Panc1 (cell line): Measurements from ENCODE around the gene CACNA1B. TPM values are rescaled to one million over a fixed set of nuclear protein-coding genes. Genes with fewer than 3 reads are reported as not detected.

Experiments used
- ATAC-seq: fragments of 200-7000 bp; cut with Tn5 transposase; 2 replicates; pipeline ENCODE4 v1.9.1; 2020; ENCODE audit warnings: mild to moderate bottlenecking, moderate library complexity
- BruUV-seq: library from RNA; stranded (reverse); fragments of 400-500 nt; replicated peaks from 2 replicates; lab custom pipeline; 2021; lab: Mats Ljungman, UMichigan
- CTCF ChIA-PET: fragments of 300-600 bp; sonication (Branson Sonifier 250); formaldehyde crosslinking; loops from one replicate; lab custom pipeline; 2022; ENCODE audit warnings: antibody characterized with exemption; lab: Charles Lee
- POLR2A ChIA-PET: fragments of 300-600 bp; sonication (Branson Sonifier 250); formaldehyde crosslinking; loops from one replicate; lab custom pipeline; 2022; ENCODE audit warnings: antibody characterized with exemption; lab: Charles Lee
- DNase-seq: peaks from one replicate; pipeline ENCODE4 v3.0.0-alpha.2; 2010; ENCODE audit warnings: low read depth, low spot score
- H3K27ac ChIP-seq: 2 replicates; pipeline ENCODE4 v1.5.1; 2011; ENCODE audit warnings: mild to moderate bottlenecking, low read length, inconsistent platforms
- H3K27me3 ChIP-seq: fragments of 200-500 bp; sonication (Bioruptor generic); 2 replicates; pipeline ENCODE4 v1.6.0; 2014; ENCODE audit warnings: low read length, inconsistent platforms; ENCODE audit not compliant: control insufficient read depth, insufficient read depth
- H3K36me3 ChIP-seq: fragments of 200-500 bp; sonication (Bioruptor generic); 2 replicates; pipeline ENCODE4 v1.5.1; 2014; ENCODE audit warnings: inconsistent platforms, mild to moderate bottlenecking, low read length, moderate library complexity; ENCODE audit not compliant: control insufficient read depth, insufficient read depth
- H3K4me1 ChIP-seq: 2 replicates; pipeline ENCODE4 v1.5.1; 2011; ENCODE audit warnings: inconsistent platforms, mild to moderate bottlenecking, low read length, moderate library complexity; ENCODE audit not compliant: control insufficient read depth, insufficient read depth
- H3K4me3 ChIP-seq, 2 experiments: 2 replicates each; pipeline ENCODE4 v1.5.1; 2011 to 2012; ENCODE audit warnings: low read depth in 2 of 2, low read length in 2 of 2, mild to moderate bottlenecking in 2 of 2, inconsistent platforms in 1 of 2, moderate library complexity in 1 of 2
- H3K9me3 ChIP-seq: fragments of 200-500 bp; sonication (Bioruptor generic); 2 replicates; pipeline ENCODE4 v1.5.1; 2014; ENCODE audit warnings: low read depth, mild to moderate bottlenecking, inconsistent platforms, low read length, moderate library complexity; ENCODE audit not compliant: control insufficient read depth, insufficient read depth
- POLR2AphosphoS5 ChIP-seq: IDR thresholded peaks from 2 replicates; pipeline ENCODE4 v1.6.1; 2012; ENCODE audit warnings: mild to moderate bottlenecking, low read depth, low read length, moderate library complexity
- SIN3A ChIP-seq: IDR thresholded peaks from 2 replicates; pipeline ENCODE4 v1.6.1; 2012; ENCODE audit warnings: low read depth, mild to moderate bottlenecking, low read length, moderate library complexity, borderline replicate concordance; ENCODE audit not compliant: insufficient read depth
- TCF7L2 ChIP-seq: IDR thresholded peaks from 2 replicates; pipeline ENCODE4 v1.6.1; 2011; ENCODE audit warnings: mild to moderate bottlenecking, low read depth, low read length, inconsistent platforms
- in situ Hi-C: cut with HindIII; loops from 2 replicates; pipeline ENCODE4 v1.10.0; 2016; ENCODE audit warnings: low sequenced_read_pairs, low pct_unique_long_range_greater_than_20kb
- intact Hi-C: fragments of 100-400 bp; cut with micrococcal nuclease; formaldehyde crosslinking; loops from one replicate; pipeline ENCODE4 v1.10.0; 2022; ENCODE audit not compliant: unreplicated experiment
- total RNA-seq: library from RNA; stranded (reverse); gene quantifications from one replicate; pipeline ENCODE4 v1.2.1, GENCODE V29; 2021; ENCODE audit not compliant: unreplicated experiment
- TF ChIP-seq, protein P1 (sequence below), 2 experiments: IDR thresholded peaks; 2 replicates each; pipeline ENCODE4 v1.6.1; 2011 to 2012; ENCODE audit warnings: low read depth in 2 of 2, control low read depth in 1 of 2, low read length in 1 of 2, mild to moderate bottlenecking in 1 of 2, moderate library complexity in 1 of 2; ENCODE audit not compliant: insufficient read depth in 1 of 2
- TF ChIP-seq, protein P2 (sequence below): fragments of 450-650 bp; IDR thresholded peaks from 2 replicates; pipeline ENCODE4 v1.5.1; 2017; ENCODE audit warnings: mild to moderate bottlenecking

CACNA1B gene
- total RNA-seq, 1 experiment from 2014 or later: 0.49 TPM

DNA sequence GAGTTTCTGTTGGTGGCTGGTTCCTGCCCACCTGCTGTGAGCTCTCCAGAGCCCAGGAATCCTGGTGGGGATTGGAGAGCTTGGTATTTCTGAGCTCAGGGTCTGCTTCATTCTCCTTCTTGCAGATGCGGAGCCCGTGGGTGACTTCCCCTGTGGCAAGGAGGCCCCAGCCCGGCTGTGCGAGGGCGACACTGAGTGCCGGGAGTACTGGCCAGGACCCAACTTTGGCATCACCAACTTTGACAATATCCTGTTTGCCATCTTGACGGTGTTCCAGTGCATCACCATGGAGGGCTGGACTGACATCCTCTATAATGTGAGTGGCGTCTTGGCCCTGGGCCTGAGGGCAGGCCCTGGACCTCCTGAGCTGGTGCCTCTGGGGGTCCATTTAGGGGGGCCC is 39.5 kb downstream of the CACNA1B start:
- TF ChIP-seq POLR2AphosphoS5: no peak
- TF ChIP-seq, protein P1, sequence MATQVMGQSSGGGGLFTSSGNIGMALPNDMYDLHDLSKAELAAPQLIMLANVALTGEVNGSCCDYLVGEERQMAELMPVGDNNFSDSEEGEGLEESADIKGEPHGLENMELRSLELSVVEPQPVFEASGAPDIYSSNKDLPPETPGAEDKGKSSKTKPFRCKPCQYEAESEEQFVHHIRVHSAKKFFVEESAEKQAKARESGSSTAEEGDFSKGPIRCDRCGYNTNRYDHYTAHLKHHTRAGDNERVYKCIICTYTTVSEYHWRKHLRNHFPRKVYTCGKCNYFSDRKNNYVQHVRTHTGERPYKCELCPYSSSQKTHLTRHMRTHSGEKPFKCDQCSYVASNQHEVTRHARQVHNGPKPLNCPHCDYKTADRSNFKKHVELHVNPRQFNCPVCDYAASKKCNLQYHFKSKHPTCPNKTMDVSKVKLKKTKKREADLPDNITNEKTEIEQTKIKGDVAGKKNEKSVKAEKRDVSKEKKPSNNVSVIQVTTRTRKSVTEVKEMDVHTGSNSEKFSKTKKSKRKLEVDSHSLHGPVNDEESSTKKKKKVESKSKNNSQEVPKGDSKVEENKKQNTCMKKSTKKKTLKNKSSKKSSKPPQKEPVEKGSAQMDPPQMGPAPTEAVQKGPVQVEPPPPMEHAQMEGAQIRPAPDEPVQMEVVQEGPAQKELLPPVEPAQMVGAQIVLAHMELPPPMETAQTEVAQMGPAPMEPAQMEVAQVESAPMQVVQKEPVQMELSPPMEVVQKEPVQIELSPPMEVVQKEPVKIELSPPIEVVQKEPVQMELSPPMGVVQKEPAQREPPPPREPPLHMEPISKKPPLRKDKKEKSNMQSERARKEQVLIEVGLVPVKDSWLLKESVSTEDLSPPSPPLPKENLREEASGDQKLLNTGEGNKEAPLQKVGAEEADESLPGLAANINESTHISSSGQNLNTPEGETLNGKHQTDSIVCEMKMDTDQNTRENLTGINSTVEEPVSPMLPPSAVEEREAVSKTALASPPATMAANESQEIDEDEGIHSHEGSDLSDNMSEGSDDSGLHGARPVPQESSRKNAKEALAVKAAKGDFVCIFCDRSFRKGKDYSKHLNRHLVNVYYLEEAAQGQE (IDR thresholded peaks at IDR 0.05; ENCODE audit: insufficient read depth in 1 of 2, low read depth in 2 of 2, low read length in 1 of 2): no peak
- TF ChIP-seq TCF7L2: no peak
- TF ChIP-seq, protein P2, sequence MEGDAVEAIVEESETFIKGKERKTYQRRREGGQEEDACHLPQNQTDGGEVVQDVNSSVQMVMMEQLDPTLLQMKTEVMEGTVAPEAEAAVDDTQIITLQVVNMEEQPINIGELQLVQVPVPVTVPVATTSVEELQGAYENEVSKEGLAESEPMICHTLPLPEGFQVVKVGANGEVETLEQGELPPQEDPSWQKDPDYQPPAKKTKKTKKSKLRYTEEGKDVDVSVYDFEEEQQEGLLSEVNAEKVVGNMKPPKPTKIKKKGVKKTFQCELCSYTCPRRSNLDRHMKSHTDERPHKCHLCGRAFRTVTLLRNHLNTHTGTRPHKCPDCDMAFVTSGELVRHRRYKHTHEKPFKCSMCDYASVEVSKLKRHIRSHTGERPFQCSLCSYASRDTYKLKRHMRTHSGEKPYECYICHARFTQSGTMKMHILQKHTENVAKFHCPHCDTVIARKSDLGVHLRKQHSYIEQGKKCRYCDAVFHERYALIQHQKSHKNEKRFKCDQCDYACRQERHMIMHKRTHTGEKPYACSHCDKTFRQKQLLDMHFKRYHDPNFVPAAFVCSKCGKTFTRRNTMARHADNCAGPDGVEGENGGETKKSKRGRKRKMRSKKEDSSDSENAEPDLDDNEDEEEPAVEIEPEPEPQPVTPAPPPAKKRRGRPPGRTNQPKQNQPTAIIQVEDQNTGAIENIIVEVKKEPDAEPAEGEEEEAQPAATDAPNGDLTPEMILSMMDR: no peak
- no peak for TF ChIP-seq SIN3A
- Histone ChIP-seq H3K9me3 (no peaks in the 10 kb centered on the region), H3K27ac (no peak overlapping the region), H3K4me3 (no peak overlapping the region), H3K36me3 (no peaks in the 10 kb centered on the region), H3K27me3 (no peaks in the 10 kb centered on the region), H3K4me1 (no peaks in the 10 kb centered on the region)
- intact Hi-C loops: no loop called here
- no peak for ATAC-seq
- POLR2A ChIA-PET: no interaction called here
- BruUV-seq: no TSS peak
- in situ Hi-C loops: no loop called here
- DNase-seq: no peak
- CTCF ChIA-PET: no interaction called here

DNA sequence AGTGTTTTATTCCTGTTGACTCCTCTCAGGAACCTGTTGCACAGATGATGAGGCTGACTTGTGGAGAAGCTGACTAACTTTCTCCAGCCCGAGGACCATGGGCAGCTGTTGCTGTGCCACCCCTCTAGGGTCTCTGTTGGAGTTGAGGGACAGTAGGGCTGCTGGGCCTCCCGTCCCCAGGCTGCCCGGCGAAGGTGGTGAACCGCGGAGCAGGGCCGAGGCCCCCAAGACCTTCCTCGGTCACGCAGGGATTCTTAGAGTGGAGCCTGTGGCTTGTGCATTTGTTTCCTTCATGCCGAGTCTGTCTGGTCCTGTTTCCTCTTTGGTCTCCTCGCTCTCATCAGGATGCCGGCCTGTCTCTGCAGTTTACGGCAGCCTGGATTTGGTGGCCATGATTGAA is 40.2 kb downstream of the CACNA1B start:
- ChIA-PET CTCF (no interaction called here), POLR2A (no interaction called here)
- no peak for DNase-seq
- no peak for ATAC-seq
- no peaks in the 10 kb centered on the region for H3K36me3 ChIP-seq
- no peaks in the 10 kb centered on the region for H3K9me3 ChIP-seq
- no peaks in the 10 kb centered on the region for H3K27me3 ChIP-seq
- intact Hi-C loops (no loop called here), in situ Hi-C loops (no loop called here)
- TF ChIP-seq POLR2AphosphoS5 (no peak), TCF7L2 (no peak), SIN3A (no peak)
- TF ChIP-seq, protein P2: no peak
- TF ChIP-seq, protein P1 (IDR thresholded peaks at IDR 0.05; ENCODE audit: insufficient read depth in 1 of 2, low read depth in 2 of 2, low read length in 1 of 2): no peak
- BruUV-seq: no TSS peak
- no peaks in the 10 kb centered on the region for H3K4me1 ChIP-seq
- H3K27ac ChIP-seq: no peak overlapping the region
- no peak overlapping the region for H3K4me3 ChIP-seq
